Measurements from ENCODE around the gene STRA6.

DNA sequence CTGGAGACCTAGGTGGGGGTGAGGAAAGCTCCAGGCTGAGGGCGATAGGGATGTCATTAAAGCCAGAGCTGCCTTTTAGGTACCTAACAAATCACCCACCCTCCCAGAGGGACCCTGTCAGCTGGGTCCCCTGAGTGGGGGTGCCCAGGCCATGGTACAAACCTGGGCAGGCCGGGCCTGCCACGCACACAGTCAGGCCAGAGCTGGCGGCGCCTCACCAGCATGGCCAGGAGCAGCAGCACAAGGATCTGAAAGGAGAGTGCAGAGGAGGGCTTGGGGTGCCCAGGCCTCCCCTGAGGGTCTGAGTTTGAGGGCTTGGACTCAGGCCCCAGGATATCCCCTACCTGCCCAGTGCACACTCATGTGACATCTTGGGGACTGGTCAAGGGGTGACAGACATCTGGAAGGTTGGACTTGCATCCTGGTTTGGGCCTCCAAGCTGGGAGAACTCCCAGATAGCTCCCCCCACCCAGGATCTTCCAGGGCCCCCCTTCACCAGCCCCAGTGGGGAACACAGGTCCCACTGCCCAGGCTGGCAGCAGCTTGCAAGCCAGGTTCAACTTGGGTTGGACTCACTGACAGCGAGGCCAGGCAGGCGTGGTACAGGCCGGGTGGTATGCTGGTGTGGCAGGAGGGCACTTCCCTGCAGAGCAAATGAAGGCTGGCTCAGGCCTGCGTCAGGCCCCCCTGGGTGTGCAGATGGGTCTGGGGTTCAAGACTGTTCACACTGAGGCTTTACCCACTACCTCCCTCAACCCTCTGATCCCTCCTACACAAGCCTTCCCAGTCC lies 5.2 kb downstream of the STRA6 start:
- TF ChIP-seq, protein P1, sequence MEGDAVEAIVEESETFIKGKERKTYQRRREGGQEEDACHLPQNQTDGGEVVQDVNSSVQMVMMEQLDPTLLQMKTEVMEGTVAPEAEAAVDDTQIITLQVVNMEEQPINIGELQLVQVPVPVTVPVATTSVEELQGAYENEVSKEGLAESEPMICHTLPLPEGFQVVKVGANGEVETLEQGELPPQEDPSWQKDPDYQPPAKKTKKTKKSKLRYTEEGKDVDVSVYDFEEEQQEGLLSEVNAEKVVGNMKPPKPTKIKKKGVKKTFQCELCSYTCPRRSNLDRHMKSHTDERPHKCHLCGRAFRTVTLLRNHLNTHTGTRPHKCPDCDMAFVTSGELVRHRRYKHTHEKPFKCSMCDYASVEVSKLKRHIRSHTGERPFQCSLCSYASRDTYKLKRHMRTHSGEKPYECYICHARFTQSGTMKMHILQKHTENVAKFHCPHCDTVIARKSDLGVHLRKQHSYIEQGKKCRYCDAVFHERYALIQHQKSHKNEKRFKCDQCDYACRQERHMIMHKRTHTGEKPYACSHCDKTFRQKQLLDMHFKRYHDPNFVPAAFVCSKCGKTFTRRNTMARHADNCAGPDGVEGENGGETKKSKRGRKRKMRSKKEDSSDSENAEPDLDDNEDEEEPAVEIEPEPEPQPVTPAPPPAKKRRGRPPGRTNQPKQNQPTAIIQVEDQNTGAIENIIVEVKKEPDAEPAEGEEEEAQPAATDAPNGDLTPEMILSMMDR (IDR thresholded peaks at IDR 0.05) = no peak
- TF ChIP-seq POLR2A (IDR thresholded peaks at IDR 0.05; ENCODE audit: low read depth) (no peak), EP300 (IDR thresholded peaks at IDR 0.05) (no peak)

Data from esophagus muscularis mucosa (tissue), 4 donors.